ENCODE data around the gene NCAPG2.
"Not testable (repeated sequence)": the region's sequence is repeated elsewhere in the genome, so short reads cannot be mapped to it uniquely, and the experiment has no call there.

Gene NCAPG2

GRCh38 chr7:158648168-158648567, 56.4 kb downstream of the NCAPG2 start:
- Mint-ChIP-seq H3K4me3 (no peak overlapping the region), H3K36me3 (ENCODE audit: insufficient read depth) (peaks cover 46% of the 10 kb centered on the region), H3K9me3 (no peaks in the 10 kb centered on the region), H3K27ac (peak overlapping the region in 1 of 2 donors; percentile 44), H3K27me3 (no peaks in the 10 kb centered on the region), H3K4me1 (ENCODE audit: low read depth in 2 of 2) (peaks cover 0 to 2% of the 10 kb centered on the region in 2 donors)
- ATAC-seq (replicated peaks) (no peak), DNase-seq (no peak)

DNA sequence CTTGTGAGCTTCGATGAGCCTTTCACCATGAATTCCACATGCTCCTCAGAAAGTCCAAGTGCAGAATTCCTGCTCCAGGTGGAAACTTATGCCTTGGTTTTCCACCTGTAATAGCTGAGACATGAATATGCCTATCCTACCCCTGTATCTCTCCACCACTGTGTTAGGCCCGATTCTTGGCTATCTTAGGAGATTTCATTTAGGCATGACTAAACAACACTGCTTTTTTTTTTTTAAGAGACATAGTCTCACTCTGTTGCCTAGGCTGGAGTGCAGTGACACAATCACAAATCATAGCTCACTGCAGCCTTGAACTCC, 57.2 kb downstream of the NCAPG2 start:
- Mint-ChIP-seq H3K4me3 (no peak overlapping the region), H3K4me1 (ENCODE audit: low read depth in 2 of 2) (peaks cover 0 to 2% of the 10 kb centered on the region in 2 donors), H3K36me3 (ENCODE audit: insufficient read depth) (peaks cover 49% of the 10 kb centered on the region), H3K27me3 (no peaks in the 10 kb centered on the region), H3K27ac (no peak overlapping the region), H3K9me3 (no peaks in the 10 kb centered on the region)
- ATAC-seq (replicated peaks): no peak
- DNase-seq: no peak

GRCh38 chr7:158646766-158647474, 57.7 kb downstream of the NCAPG2 start:
- H3K36me3 Mint-ChIP-seq (ENCODE audit: insufficient read depth): peaks cover 50% of the 10 kb centered on the region
- DNase-seq: no peak
- no peak overlapping the region for H3K4me3 Mint-ChIP-seq
- no peaks in the 10 kb centered on the region for H3K27me3 Mint-ChIP-seq
- ATAC-seq (replicated peaks): no peak
- no peak overlapping the region for H3K27ac Mint-ChIP-seq
- H3K9me3 Mint-ChIP-seq: no peaks in the 10 kb centered on the region
- H3K4me1 Mint-ChIP-seq (ENCODE audit: low read depth in 2 of 2): peaks cover 0 to 2% of the 10 kb centered on the region in 2 donors

GRCh38 chr7:158645842-158646241, 58.8 kb downstream of the NCAPG2 start:
- Mint-ChIP-seq H3K36me3 (ENCODE audit: insufficient read depth) (peaks cover 52% of the 10 kb centered on the region), H3K4me3 (no peak overlapping the region), H3K4me1 (ENCODE audit: low read depth in 2 of 2) (peaks cover 0 to 3% of the 10 kb centered on the region in 2 donors), H3K27ac (no peak overlapping the region), H3K9me3 (no peaks in the 10 kb centered on the region), H3K27me3 (no peaks in the 10 kb centered on the region)
- ATAC-seq (replicated peaks) (no peak), DNase-seq (no peak)

GRCh38 chr7:158642149-158642548, 62.5 kb downstream of the NCAPG2 start:
- peak overlapping the region in 1 of 2 donors; percentile 16 for H3K27ac Mint-ChIP-seq

GRCh38 chr7:158638001-158638400, 66.6 kb downstream of the NCAPG2 start:
- Mint-ChIP-seq H3K27me3 (no peaks in the 10 kb centered on the region), H3K4me3 (no peak overlapping the region), H3K27ac (peak overlapping the region in 1 of 2 donors; percentile 49), H3K36me3 (ENCODE audit: insufficient read depth) (peaks cover 32% of the 10 kb centered on the region), H3K9me3 (no peaks in the 10 kb centered on the region), H3K4me1 (ENCODE audit: low read depth in 2 of 2) (peaks cover 7% of the 10 kb centered on the region in 2 donors)
- ATAC-seq (replicated peaks) (no peak), DNase-seq (no peak)

More at GRCh38 chr7:158642149-158642548, 62.5 kb downstream of the NCAPG2 start:
- Mint-ChIP-seq H3K9me3 (no peaks in the 10 kb centered on the region), H3K4me3 (no peak overlapping the region), H3K4me1 (ENCODE audit: low read depth in 2 of 2) (peaks cover 4 to 7% of the 10 kb centered on the region in 2 donors), H3K27me3 (no peaks in the 10 kb centered on the region), H3K36me3 (ENCODE audit: insufficient read depth) (peaks cover 58% of the 10 kb centered on the region)
- DNase-seq: no peak
- no peak for ATAC-seq (replicated peaks)

GRCh38 chr7:158633055-158633956, 71.3 kb downstream of the NCAPG2 start:
- ATAC-seq (replicated peaks) (no peak), DNase-seq (no peak)
- H3K27me3 Mint-ChIP-seq: no peaks in the 10 kb centered on the region
- peaks cover 2 to 3% of the 10 kb centered on the region in 2 donors for H3K4me1 Mint-ChIP-seq (ENCODE audit: low read depth in 2 of 2)
- H3K9me3 Mint-ChIP-seq: no peaks in the 10 kb centered on the region
- no peak overlapping the region for H3K4me3 Mint-ChIP-seq
- peak overlapping the region; percentile 52 to 87 for H3K27ac Mint-ChIP-seq
- H3K36me3 Mint-ChIP-seq (ENCODE audit: insufficient read depth): peaks cover 23% of the 10 kb centered on the region

GRCh38 chr7:158631574-158632195, 72.9 kb downstream of the NCAPG2 start:
- peaks cover 20% of the 10 kb centered on the region for H3K36me3 Mint-ChIP-seq (ENCODE audit: insufficient read depth)
- H3K9me3 Mint-ChIP-seq: no peaks in the 10 kb centered on the region
- DNase-seq (no peak), ATAC-seq (replicated peaks) (no peak)
- H3K4me1 Mint-ChIP-seq (ENCODE audit: low read depth in 2 of 2): peaks cover 0 to 3% of the 10 kb centered on the region in 2 donors
- no peaks in the 10 kb centered on the region for H3K27me3 Mint-ChIP-seq
- H3K4me3 Mint-ChIP-seq: no peak overlapping the region
- no peak overlapping the region for H3K27ac Mint-ChIP-seq

GRCh38 chr7:158626289-158626688, 78.3 kb downstream of the NCAPG2 start:
- H3K4me1 Mint-ChIP-seq (ENCODE audit: low read depth in 2 of 2); H3K27ac Mint-ChIP-seq; H3K9me3 Mint-ChIP-seq; DNase-seq; H3K4me3 Mint-ChIP-seq; H3K27me3 Mint-ChIP-seq; ATAC-seq (replicated peaks): not testable (repeated sequence)
- H3K36me3 Mint-ChIP-seq (ENCODE audit: insufficient read depth): peaks cover 13% of the 10 kb centered on the region

DNA sequence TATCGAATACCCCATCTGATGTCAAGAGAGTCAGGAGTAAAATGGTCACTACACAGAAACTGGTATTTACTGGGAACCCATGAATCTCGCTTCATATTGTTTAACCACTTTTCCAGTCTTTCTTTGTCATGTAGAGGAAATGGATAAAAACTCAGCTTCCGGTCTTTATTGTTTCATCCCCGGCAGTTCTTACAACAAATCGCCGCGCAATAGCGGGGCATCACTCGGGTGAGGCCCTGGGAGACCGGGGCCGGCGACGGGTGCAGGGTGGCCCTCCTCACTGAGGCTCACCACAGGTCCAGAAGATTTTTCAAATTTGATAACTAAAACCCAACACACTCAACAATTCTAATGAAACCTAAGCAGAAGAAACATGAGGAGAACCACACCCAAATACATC, 81.4 kb downstream of the NCAPG2 start:
- DNase-seq (no peak), ATAC-seq (replicated peaks) (no peak)
- Mint-ChIP-seq H3K4me3 (no peak overlapping the region), H3K4me1 (ENCODE audit: low read depth in 2 of 2) (no peaks in the 10 kb centered on the region), H3K27ac (no peak overlapping the region), H3K9me3 (no peaks in the 10 kb centered on the region), H3K27me3 (no peaks in the 10 kb centered on the region), H3K36me3 (ENCODE audit: insufficient read depth) (no peaks in the 10 kb centered on the region)

DNA sequence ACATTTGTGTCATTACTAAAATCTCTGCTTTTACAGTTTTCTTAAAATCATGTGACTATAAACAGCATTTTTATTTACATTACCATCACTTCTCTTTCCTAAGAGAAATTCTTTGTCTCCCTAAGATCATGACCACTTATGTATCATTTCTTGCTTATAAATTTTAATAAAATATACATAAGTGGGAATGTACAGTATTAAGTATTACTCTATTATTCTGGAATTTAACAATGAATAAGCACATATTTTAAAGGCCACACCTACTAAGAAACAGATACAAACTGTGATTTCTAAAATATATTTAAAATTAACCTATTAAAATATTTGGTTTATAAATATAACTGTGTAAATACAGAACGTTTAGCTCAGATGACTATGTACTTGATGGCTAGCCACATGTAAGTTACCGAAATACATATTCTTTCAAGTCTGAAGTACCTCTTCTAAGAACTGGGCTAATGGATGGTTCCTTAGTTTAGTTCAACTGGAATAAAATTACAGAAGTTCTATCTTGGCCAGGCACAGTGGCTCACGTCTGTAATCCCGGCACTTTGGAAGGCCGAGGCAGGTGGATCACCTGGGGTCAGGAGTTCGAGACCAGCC, 83.7 kb downstream of the NCAPG2 start:
- Mint-ChIP-seq H3K9me3 (no peaks in the 10 kb centered on the region), H3K4me3 (no peak overlapping the region), H3K36me3 (ENCODE audit: insufficient read depth) (no peaks in the 10 kb centered on the region), H3K4me1 (ENCODE audit: low read depth in 2 of 2) (no peaks in the 10 kb centered on the region), H3K27ac (no peak overlapping the region), H3K27me3 (no peaks in the 10 kb centered on the region)
- DNase-seq: no peak
- ATAC-seq (replicated peaks): no peak

GRCh38 chr7:158620418-158620817, 84.2 kb downstream of the NCAPG2 start:
- Mint-ChIP-seq H3K4me1 (ENCODE audit: low read depth in 2 of 2) (no peaks in the 10 kb centered on the region), H3K36me3 (ENCODE audit: insufficient read depth) (no peaks in the 10 kb centered on the region), H3K4me3 (no peak overlapping the region), H3K27me3 (no peaks in the 10 kb centered on the region), H3K9me3 (no peaks in the 10 kb centered on the region), H3K27ac (no peak overlapping the region)
- ATAC-seq (replicated peaks) (no peak), DNase-seq (no peak)

DNA sequence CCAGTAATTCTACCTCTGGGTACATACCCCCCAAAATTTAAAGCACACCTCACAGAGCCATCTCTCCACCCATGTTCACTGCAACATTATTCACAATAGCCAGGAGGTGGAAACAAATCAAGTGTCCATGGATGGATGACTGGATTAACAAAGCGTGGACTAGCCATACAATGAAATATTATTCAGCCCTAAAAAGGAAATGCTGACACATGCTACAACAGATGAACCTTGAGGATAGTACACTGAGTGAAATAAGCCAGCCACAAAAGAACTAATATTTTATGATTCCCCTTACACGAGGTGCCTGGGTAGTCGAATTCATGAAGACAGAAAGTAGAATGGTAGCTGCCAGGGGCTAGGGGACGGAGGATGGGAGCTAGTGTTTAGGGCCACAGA, 85.9 kb downstream of the NCAPG2 start:
- Mint-ChIP-seq H3K27ac (no peak overlapping the region), H3K4me3 (no peak overlapping the region), H3K9me3 (no peaks in the 10 kb centered on the region), H3K27me3 (no peaks in the 10 kb centered on the region), H3K36me3 (ENCODE audit: insufficient read depth) (no peaks in the 10 kb centered on the region), H3K4me1 (ENCODE audit: low read depth in 2 of 2) (no peaks in the 10 kb centered on the region)
- ATAC-seq (replicated peaks): no peak
- no peak for DNase-seq
